ENCODE data around the gene SAMD9L. TPM values are rescaled to one million over a fixed set of nuclear protein-coding genes. Genes with fewer than 3 reads are reported as not detected.

Gene SAMD9L
- total RNA-seq, 1 donor from 2014 or later, result 43.3 TPM

GRCh38 chr7:93119191-93119905 lies 28.8 kb downstream of the SAMD9L start:
- DNase-seq, result no peak
- H3K27me3 Mint-ChIP-seq, result no peaks in the 10 kb centered on the region
- intact Hi-C loops (cut with micrococcal nuclease), result loop anchor here (2.0 to 10.0 kb wide), 3 partner anchors 282 to 1175 kb away; partner anchors contain the start of genes AKAP9 and CDK6
- no peak for TF ChIP-seq CTCF (IDR thresholded peaks at IDR 0.05)
- CTCF ChIA-PET, result no interaction called here
- H3K27ac Mint-ChIP-seq, result peak overlapping the region; percentile 59
- H3K4me1 Mint-ChIP-seq, result peaks cover 39% of the 10 kb centered on the region
- H3K4me3 Mint-ChIP-seq, result no peak overlapping the region
- no peak for ATAC-seq (ENCODE audit: low read depth)
- H3K36me3 Mint-ChIP-seq (ENCODE audit: low read depth), result peaks cover 30% of the 10 kb centered on the region
- peaks cover 18% of the 10 kb centered on the region for H3K9me3 Mint-ChIP-seq
- POLR2A ChIA-PET, result interaction anchor here (2.0 kb wide), 1 partner anchor 25 kb away, joined by 10 read pairs; no protein-coding TSS in a partner anchor

- intact Hi-C loops (cut with micrococcal nuclease), result loop anchor here (1.0 to 10.0 kb wide), 9 partner anchors 30 to 1173 kb away; partner anchors contain the start of genes AKAP9, CDK6, FAM133B and PEX1
- no peak for TF ChIP-seq CTCF (IDR thresholded peaks at IDR 0.05)
- Mint-ChIP-seq H3K27ac (peak within 1 kb of the TSS; percentile 74), H3K4me3 (peak within 1 kb of the TSS; percentile 79), H3K27me3 (no peaks in the 10 kb centered on the region), H3K9me3 (peaks cover 15% of the 10 kb centered on the region), H3K4me1 (peaks cover 46% of the 10 kb centered on the region), H3K36me3 (ENCODE audit: low read depth) (peaks cover 37% of the 10 kb centered on the region)
- no peak for DNase-seq
- POLR2A ChIA-PET, result interaction anchor here (0.7 to 2.4 kb wide), 8 partner anchors 15 to 1576 kb away, joined by 3 to 10 read pairs (median 7); partner anchors contain the start of genes CYP51A1, PEX1, RBM48 and SAMD9L
- peak; percentile 99 for ATAC-seq (ENCODE audit: low read depth)
- CTCF ChIA-PET, result interaction anchor here (0.7 to 1.8 kb wide), 6 partner anchors 27 to 589 kb away, joined by 3 to 6 read pairs (median 4); partner anchors contain the start of gene RBM48
Observed at GRCh38 chr7:93117852-93118530, 30.2 kb downstream of the SAMD9L start, which contains the start of gene SAMD9. TSS of gene SAMD9 (minus strand) at chr7:93117979. CDS start at chr7:93106097, 11,882 bp downstream.

DNA sequence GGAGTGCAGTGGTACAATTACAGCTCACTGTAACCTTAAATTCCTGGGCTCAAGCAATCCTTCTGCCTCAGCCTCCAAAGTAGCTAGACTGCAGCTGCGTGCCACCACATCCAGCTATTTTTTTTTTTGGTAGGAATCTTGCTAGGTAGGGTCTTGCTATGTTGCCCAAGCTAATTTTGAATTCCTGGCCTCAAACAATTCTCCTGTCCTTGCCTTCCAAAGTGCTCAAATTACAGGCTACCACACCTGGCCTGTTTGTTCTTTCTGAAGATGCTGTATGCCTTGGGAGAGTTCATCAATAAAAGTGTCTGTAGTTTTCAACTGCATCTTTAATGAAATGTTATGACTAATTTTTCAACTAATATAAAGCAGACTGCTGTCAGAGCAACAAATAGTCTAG lies 30.9 kb downstream of the SAMD9L start:
- no peak for TF ChIP-seq CTCF (IDR thresholded peaks at IDR 0.05)
- Mint-ChIP-seq H3K4me3 (peak overlapping the region; percentile 79), H3K36me3 (ENCODE audit: low read depth) (peaks cover 41% of the 10 kb centered on the region), H3K4me1 (peaks cover 46% of the 10 kb centered on the region), H3K9me3 (peaks cover 12% of the 10 kb centered on the region), H3K27me3 (no peaks in the 10 kb centered on the region), H3K27ac (peak overlapping the region; percentile 74)
- ChIA-PET CTCF (interaction anchor here (0.7 to 1.8 kb wide), 6 partner anchors 28 to 589 kb away, joined by 3 to 6 read pairs (median 4); partner anchors contain the start of gene RBM48), POLR2A (interaction anchor here (0.7 to 2.4 kb wide), 8 partner anchors 14 to 1576 kb away, joined by 3 to 10 read pairs (median 7); partner anchors contain the start of genes CYP51A1, PEX1, RBM48 and SAMD9L)
- no peak for DNase-seq
- intact Hi-C loops (cut with micrococcal nuclease), result loop anchor here (5.0 to 10.0 kb wide), 2 partner anchors 280 to 1173 kb away; partner anchors contain the start of genes AKAP9 and CDK6
- ATAC-seq (ENCODE audit: low read depth), result peak; percentile 22

DNA sequence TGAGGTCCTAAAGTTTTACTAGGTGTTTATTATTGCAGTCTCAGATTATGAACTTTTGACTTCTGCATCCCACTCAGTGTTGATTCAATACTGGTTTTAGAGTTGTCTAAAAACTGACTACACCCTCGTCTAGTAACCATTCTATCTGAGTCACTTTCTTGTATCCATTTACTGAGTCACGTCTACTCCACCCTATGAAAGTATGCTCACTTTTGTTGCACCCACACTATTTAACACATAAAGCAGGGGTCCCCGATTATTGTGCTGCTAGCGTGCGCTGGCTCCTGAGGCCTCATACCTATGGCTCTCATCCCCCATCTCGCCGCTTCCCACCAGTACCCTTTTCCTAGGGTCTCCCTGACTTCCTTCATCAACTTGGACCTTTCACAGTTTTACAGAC lies 32.4 kb downstream of the SAMD9L start:
- Mint-ChIP-seq H3K4me1 (peaks cover 52% of the 10 kb centered on the region), H3K27ac (no peak overlapping the region), H3K9me3 (peaks cover 15% of the 10 kb centered on the region), H3K4me3 (peak overlapping the region; percentile 79), H3K36me3 (ENCODE audit: low read depth) (peaks cover 56% of the 10 kb centered on the region), H3K27me3 (no peaks in the 10 kb centered on the region)
- no peak for TF ChIP-seq CTCF (IDR thresholded peaks at IDR 0.05)
- DNase-seq (no peak), ATAC-seq (ENCODE audit: low read depth) (no peak)
- POLR2A ChIA-PET, result interaction anchor here (0.7 to 2.4 kb wide), 2 partner anchors 155 to 587 kb away, joined by 3 to 6 read pairs; partner anchors contain the start of genes PEX1 and RBM48
- intact Hi-C loops (cut with micrococcal nuclease), result loop anchor here (5.0 to 10.0 kb wide), 2 partner anchors 278 to 1171 kb away; partner anchors contain the start of genes AKAP9 and CDK6
- CTCF ChIA-PET, result no interaction called here
